ENCODE results near the gene CFLAR. TPM values are rescaled to one million over a fixed set of nuclear protein-coding genes. Genes with fewer than 3 reads are reported as not detected.

The CFLAR gene
- total and polyA plus RNA-seq, 2 of the 4 experiments (the other 2 are of a cell fraction): 29.2 to 59.9 TPM

- BruUV-seq (replicated peaks): no TSS peak
- Histone ChIP-seq H3K56ac (ENCODE audit: extremely low read depth, insufficient read depth, low read length) (no peak overlapping the region), H3K36me3 (ENCODE audit: control insufficient read depth, insufficient read depth, low read length) (no peaks in the 10 kb centered on the region), H3K9me1 (ENCODE audit: insufficient read depth, low read length) (no peaks in the 10 kb centered on the region), H4K91ac (ENCODE audit: insufficient read depth, low read depth, low read length) (no peak overlapping the region), H3K4ac (ENCODE audit: low read depth, low read length) (no peak overlapping the region), H2AK9ac (replicated peaks; ENCODE audit: low read depth, low read length, poor library complexity) (no peak overlapping the region), H2BK120ac (ENCODE audit: low read depth, low read length) (no peak overlapping the region), H3K4me1 (ENCODE audit: control insufficient read depth, insufficient read depth, low read length) (peaks cover 2% of the 10 kb centered on the region; the same call in 1 of the 2 replicates), H2AK5ac (ENCODE audit: low read depth, low read length) (no peak overlapping the region), H3K27ac (ENCODE audit: insufficient read depth, low read length) (no peak overlapping the region), H3K9me3 (ENCODE audit: control insufficient read depth, insufficient read depth, low read length) (peaks cover 2% of the 10 kb centered on the region; the same call in 1 of the 2 replicates), H3K4me3 (ENCODE audit: insufficient read depth, low read depth, low read length) (no peak overlapping the region), H3K14ac (replicated peaks; ENCODE audit: low read depth, low read length) (no peak overlapping the region), H3K4me2 (ENCODE audit: low read depth, low read length) (no peak overlapping the region), H4K20me1 (ENCODE audit: insufficient read depth, low read length) (no peaks in the 10 kb centered on the region), H3K27me3 (ENCODE audit: control insufficient read depth, insufficient read depth, low read length) (peaks cover 3% of the 10 kb centered on the region), H2BK15ac (ENCODE audit: low read depth, low read length) (no peak overlapping the region), H3K9ac (ENCODE audit: low read depth, low read length) (no peak overlapping the region), H3K23ac (ENCODE audit: low read depth, low read length) (no peak overlapping the region), H3K79me1 (ENCODE audit: low read depth in 1 of 2, low read length in 2 of 2) (no peaks in the 10 kb centered on the region), H2AFZ (replicated peaks; ENCODE audit: low read length, poor library complexity) (no peak overlapping the region), H3K18ac (ENCODE audit: low read depth, low read length) (no peak overlapping the region), H2BK5ac (ENCODE audit: low read depth, low read length, poor library complexity, severe bottlenecking) (no peak overlapping the region), H4K8ac (ENCODE audit: low read depth in 2 of 2, low read length in 2 of 2) (no peak overlapping the region), H2BK20ac (ENCODE audit: low read depth, low read length) (no peak overlapping the region), H4K5ac (ENCODE audit: low read depth, low read length) (no peak overlapping the region)
- ChIA-PET CTCF (interaction anchor here (0.5 kb wide), 1 partner anchor 79 kb away, joined by 6 read pairs; no protein-coding TSS in a partner anchor), POLR2A (ENCODE audit: unreplicated experiment) (no interaction called here)
- dilution Hi-C loops (cut with HindIII; ENCODE audit: low sequenced_read_pairs, unreplicated experiment): no loop called here
- DNase-seq: no peak
- no CpG with 5 or more reads among the region's 4 CpGs for WGBS, 2 experiments (ENCODE audit: extremely low coverage in 2 of 2, insufficient read length in 1 of 2)
- TF ChIP-seq MAZ (IDR thresholded peaks at IDR 0.05; ENCODE audit: borderline replicate concordance, low read depth, low read length) (no peak), USF2 (IDR thresholded peaks at IDR 0.05; ENCODE audit: low read depth, low read length) (no peak), RFX5 (IDR thresholded peaks at IDR 0.05; ENCODE audit: low read depth, low read length) (no peak), CEBPB (IDR thresholded peaks at IDR 0.05; ENCODE audit: low read depth, low read length) (no peak)
- ATAC-seq (ENCODE audit: low read depth): no peak
- in situ Hi-C loops (cut with MboI; ENCODE audit: low sequenced_read_pairs): no loop called here
- intact Hi-C loops (cut with micrococcal nuclease): no loop called here
These were observed 69.9 kb downstream of the CFLAR start for GRCh38 chr2:201185863-201186262.

All from IMR-90 (cell line).